NCI-H1694 treated with DMSO at 0.1 percent for 48 hours (cell line): ENCODE data around the gene MOB3A.

ENCODE experiments used
- DNase-seq: peaks from one replicate; lab custom pipeline; 2025; lab: John Stamatoyannopoulos, UW

MOB3A gene

DNA sequence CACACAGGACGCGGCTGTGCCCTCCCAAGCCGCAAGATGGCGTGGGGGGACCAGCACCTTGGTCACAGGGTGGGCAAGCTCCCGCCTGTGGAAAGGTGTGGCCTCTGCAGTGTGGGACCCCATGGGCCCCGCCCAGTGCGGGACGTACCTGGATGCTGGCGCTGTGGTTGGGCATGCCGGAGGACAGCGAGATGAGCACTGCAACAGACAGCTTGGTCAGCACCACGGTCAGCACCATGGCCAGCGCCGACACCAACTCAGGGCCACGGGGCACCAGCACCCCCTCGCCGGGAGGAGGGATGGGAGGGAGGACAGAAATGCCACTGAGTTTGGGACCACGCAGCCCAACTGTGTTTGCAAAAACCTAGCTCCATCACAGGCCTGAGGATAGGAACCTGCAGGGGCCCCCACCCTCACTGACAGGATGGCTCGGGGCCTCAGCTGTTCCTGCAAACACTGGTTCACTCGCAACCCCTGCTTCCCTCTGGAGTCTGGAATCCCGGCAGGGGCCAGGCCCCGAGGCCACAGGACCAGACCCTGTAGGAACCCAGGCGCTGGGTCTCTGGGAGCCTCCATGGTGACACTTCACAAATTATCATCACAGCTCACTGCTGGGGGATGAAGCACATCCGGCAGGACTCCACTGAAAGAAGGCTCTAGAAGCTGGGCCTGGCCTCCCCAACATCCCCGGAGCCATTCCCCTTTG is 27.7 kb upstream of the MOB3A start:
- no peak for DNase-seq

DNA sequence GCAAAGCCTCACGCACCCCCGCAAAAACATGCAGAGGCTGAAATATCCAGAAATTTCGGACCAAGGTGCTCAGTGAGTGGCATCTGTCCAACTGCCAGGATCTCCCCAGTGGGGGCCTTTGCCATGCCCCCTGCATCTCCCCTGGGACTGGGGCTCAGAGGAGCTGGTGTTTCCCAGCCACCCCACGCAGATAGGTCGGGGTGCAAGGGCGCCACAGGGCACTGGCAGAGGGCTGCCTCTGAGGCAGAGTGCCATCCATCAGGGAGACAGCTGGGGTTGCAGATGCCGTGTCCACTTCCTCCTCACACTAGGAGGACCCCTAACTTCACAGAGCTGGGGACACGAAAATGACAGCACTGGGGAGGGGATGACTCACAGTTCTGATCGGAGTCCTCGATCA is 26.9 kb upstream of the MOB3A start:
- DNase-seq: no peak

DNA sequence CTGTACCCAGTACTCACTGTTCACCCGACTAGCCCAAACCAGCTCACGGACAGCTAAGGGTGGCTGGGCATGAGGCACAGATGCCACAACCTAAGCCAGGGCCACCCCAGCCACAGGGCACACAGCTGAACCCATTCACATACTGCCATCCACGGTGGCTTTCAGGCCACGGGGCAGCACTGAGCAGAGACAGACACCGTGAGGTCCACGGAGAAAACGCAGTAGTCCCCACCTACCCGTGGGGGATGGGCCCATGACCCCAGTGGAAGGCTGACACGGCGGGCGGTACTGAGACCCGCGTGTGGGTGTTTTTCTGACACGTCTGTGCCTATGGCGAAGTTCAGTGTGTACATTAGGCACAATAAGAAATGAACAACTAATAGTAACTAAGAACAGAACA is 26.1 kb upstream of the MOB3A start:
- DNase-seq: no peak

DNA sequence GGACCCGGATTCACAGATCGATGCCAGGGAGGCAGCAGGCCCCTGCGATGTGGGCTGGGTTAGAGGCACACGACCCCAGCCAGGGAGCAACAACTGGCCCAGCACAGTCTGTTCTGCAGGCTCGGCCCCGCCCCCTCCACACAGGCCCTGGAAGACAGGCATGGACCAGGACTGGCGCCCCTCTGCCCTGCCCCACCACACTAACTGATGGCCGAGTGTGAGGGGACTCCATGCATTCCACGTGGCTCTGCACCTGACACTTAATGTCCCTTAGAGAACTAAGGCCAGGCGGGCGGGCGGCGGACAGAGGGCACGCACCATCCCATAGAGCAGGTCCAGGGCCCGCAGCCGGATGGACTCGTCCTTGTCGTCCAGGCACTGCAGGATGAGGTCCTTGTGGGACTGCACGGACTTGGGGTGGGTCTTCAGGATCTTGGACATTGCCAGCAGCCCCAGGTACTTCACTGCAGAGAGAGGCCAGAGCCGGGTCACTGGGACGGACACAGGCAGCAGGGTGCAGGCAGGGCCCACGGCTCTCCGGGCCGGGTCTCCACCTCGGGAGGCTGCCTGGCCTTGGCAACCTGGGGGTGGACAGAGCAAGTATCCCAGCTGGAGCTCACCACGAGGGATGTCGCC is 25.4 kb upstream of the MOB3A start:
- DNase-seq: no peak

DNA sequence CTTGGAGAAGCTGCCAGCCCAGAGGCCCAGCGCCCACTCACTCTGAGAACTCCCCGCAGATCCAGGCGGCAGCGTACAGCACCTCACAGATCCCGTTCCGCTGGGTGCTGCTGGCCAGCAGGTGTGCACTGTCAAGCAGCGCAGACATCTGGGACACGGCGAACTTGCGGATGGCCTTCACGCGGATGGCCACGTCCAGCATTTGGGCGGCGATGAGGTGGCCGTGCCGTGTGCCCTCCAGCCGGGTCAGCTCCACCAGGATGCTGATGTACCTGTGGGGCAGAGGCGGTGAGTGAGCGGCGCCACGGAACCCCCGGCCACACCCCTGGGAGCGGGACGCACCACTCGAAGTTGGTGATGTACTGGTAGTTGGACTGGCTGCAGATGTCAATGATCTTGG is 24.7 kb upstream of the MOB3A start:
- DNase-seq: no peak

DNA sequence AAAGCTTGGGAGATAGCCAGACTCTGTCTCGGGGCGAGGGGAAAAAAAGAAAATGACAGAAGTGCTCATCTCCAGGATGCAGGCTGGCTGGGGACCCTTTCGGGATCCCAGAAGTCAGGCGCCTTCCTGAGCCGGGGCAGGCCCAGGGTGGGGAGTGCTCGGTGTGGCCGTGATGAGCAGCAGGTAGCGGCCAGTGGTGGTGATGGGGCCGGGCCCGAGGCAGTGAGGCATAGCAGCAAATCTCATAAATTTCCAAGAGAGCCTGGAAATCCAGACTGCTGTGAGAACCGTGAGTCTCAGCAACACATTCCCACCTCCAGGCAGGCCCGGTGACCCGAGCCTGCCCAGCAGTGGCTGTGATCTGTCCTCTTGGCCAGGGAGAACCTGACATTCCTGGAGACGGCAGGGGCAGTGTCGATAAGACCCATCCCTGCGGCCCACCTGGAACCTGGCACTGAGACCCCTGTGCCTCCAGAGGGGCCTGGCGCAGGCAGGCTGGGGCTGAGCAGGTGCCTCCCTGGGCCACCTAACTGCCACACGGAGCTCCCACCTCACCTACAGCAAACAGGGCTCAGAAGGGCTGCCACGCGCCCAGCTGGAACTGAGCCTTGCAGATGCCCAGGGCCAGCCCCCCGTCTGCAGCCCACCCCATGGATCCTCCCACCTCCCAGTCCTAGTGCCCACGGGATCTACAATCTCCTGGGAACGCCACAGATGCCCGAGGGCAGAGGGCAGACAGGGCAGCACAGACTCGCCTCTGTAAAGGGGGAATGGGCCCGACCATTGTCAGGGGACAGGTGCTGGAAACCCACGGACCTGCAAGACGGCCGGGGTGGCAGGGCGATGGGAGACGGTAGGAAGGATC is 24.0 kb upstream of the MOB3A start:
- no peak for DNase-seq

DNA sequence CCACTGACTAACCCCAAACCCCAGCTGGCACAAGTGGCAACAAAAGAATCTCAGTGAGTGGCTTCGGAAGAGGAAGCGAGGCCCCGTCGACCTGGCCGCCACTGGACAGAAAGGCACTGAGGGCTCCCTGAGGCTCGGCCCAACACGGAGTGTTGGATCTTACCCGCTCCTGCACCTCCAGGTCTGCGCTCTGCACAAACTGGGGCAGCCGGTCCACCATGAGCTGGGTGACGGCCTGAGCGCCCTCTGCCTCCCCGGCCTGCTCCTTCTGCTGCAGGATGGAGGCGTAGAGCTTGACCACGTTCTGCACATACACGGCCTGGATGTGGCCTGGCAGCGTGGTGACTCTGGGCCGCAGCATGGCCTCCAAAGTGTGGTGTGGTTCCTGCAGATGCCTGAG is 22.3 kb upstream of the MOB3A start:
- no peak for DNase-seq

DNA sequence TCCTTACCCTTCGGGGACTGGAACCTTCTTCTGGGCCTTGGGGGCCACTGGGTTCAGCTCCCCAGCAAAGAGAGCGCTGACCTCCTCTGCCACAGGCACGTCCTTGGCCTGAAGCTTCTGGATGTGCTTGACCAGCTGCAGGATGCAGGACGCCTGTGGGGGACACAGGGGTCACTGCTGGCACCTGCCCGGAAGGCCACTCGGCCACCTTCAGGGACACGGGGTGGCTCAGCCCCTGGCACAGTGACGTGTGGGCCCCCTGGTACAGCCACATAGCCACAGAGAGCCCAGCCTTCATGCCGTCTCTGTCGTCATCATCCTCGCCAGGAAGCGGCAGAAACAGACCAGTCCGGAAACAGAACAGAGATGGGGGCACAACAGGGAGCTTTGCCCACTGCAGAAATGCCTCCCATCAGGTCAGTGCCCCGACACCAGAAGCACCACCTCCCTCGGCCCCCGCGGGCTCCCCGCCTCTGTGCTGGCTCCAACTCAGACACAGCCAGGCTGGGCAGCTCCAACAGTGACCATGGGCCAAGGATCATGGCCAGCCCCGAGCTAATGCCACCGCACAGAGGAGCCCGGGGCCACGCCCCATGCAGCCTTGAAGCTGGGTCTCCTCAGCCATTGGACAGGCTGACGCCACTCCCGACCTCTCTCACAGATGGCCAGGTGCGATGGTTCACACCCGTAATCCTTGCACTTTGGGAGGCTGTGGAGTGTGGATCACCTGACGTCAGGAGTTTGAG is 21.3 kb upstream of the MOB3A start:
- DNase-seq: no peak

DNA sequence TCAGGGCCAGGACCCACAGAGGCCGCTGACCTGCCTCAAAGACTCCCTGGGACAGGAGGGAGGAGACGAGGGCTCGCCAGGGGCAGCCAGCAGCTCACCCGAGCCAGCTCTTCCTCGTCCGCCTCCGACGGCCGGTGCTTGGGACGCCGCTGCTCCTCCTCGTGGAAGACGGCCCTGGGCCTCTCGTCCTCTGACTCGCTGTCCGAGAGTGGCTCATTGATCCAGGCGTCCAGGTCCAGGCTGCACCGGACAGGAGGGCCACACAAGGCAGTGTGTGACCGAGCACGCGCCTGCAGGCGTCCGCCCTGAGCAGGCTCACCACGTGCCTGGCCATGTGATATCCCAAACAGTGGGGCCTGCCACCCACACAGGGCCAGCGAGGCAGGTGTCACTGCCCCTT is 20.4 kb upstream of the MOB3A start:
- no peak for DNase-seq

DNA sequence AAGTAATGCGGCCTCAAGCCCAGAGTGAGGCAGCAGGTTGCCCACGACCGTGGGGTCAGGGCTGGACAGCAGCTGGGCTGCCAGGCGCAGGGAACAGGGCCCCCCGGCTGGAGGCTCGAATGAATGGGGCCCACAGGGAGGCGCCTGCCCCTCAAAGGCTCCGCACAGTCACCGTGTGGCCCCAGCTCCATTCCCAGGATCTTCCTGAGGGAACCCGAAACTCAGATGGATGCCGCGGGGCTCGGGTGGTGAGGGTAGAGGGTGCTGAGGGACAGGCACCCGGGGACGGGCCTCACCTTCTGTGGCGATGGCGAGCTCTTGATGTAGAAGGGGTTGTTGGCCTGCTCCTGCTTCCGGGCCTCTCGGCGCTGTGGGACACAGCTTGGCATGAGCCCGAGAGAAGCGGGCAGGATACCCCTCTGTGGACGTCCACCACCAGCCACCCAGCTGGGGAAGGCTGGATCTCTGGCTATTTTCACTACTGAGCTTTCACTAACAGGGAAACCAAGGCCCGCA is 19.8 kb upstream of the MOB3A start:
- DNase-seq: no peak

DNA sequence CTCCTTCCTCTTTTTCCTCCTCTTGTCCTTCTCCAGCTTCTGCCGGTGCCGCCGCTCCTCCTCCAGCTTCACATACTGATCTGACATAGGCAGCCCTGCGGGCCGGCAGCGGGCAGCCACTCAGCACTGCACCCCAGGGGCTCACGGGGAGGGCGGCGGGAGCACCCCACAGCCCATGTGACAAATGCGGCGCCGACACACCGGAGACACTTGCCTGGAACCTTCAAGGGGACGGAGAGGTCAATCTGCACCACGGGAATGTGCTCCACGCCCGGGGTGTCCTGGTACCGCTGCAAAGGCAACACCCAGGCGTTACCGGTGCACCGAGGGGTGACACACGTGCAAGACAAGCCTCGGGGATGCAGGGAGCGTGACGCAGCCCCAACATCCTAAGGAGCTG is 19.2 kb upstream of the MOB3A start:
- DNase-seq: no peak

DNA sequence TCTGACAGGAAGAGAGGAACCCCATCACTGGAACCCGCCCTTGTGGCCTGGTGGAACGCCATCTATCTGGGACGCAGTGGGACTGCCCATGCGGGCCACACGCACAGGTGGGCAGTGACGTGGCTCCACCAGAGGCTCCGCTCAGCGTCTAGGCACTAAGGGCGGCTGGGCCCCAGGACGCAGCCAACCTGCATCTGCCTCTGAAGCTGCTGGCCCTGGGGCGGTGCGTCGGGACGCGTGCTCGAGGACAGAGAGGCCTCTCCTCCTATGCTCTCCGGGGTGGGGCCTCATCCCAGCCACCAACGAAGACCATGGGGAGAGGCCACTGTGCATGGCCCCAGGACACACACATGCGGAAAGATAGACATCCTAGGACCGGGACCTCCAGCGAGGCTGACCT is 18.7 kb upstream of the MOB3A start:
- DNase-seq: no peak

DNA sequence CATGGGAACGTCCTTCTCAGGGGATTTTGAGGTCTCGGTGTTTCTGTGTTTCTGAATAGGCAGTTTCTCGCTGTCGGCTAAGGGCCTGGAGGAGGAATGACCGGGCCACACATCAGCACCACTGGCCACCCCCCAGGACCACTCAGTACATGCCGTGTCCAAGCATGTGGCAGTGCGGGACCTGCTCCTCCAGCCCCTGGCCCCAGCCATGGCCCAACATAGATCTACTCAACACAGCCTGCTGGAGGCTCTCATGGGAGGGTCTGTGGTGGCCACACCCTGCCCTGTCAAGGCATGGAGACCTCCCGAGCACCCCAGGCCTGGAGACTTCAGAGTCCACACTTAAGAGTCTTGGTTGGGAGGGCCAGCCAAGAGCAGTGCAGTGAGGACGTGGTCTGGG is 18.1 kb upstream of the MOB3A start:
- DNase-seq: no peak

DNA sequence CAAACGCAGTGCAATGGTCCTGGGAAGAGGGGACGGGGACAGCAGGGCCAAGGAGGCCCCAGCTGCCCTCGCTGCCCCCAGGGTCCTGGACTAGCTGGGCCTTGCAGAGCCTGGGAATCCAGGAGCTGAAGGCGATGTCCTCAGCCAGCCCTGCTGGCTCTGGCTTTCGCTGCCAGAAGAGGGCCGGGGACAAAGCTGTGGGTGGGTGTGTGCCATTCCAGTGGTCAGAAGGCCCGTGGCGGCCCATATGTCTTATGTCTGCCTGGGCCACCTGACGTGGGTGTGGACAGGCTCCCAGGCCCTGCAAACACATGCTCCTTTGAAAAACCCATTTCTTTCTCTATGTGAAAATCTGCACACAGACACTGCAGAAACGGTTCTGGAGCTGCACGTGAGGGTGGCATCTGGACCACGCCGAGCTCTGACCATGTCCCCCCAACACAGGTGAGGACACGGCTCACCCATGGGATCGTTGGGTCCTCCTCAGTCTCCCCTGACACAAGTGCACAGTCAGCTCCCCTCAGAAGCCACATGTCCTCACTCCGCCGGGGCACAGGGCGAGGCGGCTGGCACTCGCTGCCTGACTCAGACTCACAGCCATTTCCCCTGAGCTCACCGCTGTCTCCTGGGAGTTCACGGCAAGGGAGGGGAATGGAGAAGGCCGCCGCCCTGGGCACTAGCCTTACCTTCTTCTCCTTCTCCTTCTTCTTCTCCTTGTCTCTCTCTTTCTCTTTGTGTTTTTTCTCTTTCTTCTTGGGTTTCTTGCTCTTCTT is 17.5 kb upstream of the MOB3A start:
- DNase-seq: no peak

DNA sequence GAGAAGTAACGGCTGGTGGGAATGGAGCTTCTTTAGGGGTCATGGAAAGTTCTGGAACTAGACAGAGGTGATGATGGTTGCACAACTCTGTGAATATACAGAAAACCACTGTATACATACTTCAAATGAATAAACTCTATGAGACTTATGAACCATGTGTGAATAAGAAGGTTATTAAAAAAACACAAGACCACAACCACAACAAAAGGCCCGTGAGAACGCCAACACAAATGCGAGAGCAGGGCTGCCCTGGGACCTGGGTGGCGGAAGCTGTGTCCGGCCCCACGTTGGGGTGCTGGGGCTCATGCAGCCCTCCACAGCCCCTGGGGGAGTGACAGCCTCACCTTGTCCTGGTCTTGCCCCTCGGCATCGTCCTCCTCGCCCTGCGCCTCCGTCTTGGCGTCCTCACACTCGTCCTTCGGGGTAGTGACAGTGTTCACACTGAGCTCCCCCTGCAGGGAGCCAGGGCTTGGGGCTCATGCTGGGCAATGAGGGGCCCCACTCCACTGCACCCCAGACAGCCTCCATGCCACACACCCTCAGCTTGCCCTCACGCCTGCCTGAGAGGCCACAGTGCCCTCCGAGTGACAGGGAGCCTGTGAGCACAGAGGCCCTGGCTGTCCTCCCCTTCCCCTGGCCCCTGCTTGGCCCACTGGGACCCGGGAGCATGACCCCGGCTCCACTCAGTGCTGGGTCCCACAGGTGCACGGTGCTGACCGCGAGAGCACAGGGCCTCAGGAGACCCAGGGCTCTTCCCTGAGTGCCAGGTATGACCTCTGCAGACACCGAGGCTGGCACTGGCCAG is 16.6 kb upstream of the MOB3A start:
- DNase-seq: no peak

DNA sequence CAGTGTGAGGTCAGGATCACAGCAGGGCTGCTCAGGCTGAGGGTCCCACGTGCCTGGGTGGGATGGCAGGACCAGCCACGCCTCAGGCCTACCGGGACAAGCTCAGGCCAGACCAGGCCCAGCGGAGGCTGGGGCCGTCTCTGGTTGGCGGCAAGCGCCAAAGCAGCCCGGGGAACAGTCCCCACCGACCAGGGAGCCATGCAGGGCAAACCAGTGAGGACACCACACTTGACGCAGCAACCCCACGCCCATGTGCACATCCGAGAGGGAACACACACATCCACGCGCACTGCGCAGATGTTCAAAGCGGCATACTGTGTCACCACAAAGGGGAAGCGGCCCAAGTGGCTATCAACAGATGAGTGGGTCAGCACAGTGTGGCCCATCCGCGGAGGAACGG is 15.8 kb upstream of the MOB3A start:
- no peak for DNase-seq

DNA sequence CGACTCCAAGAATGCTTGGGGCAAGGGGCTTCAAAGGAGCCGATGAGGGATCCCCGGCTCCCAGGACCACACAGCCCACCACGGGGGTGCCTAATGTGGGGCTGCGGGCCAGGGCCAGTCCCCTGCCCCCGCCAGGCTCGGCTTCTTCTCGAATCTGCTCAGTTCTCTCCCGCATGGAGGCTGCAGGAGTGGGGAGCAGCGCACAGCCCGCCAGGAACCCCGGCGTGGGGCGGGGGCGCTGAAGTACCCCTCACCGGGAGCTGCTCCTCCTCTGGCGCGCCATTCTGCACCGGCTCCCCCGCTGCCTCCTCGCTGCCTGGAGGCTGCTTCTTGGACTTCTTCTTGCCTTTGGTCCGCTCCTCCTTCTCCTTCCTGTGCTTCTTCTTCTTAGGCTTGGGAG is 15.3 kb upstream of the MOB3A start:
- DNase-seq: no peak

DNA sequence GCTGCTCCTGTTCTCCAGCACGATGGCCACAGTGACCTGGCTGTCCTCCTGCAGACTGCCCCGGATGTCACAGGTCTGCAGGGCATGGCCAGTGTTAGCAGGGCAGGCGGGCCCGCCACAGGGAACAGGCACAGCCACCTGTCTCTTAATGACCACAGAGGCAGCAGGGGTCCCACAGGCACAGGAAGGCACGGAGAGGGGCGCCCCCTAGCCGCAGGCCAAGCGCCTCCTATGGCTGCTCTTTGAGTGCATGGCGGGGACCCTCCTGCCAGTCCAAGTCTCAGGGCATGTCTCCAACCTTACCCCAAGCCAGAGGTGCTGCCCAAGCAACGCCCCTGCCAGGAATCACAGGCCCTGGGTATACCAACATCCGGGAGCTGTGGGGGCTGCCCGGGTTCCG is 14.7 kb upstream of the MOB3A start:
- no peak for DNase-seq

DNA sequence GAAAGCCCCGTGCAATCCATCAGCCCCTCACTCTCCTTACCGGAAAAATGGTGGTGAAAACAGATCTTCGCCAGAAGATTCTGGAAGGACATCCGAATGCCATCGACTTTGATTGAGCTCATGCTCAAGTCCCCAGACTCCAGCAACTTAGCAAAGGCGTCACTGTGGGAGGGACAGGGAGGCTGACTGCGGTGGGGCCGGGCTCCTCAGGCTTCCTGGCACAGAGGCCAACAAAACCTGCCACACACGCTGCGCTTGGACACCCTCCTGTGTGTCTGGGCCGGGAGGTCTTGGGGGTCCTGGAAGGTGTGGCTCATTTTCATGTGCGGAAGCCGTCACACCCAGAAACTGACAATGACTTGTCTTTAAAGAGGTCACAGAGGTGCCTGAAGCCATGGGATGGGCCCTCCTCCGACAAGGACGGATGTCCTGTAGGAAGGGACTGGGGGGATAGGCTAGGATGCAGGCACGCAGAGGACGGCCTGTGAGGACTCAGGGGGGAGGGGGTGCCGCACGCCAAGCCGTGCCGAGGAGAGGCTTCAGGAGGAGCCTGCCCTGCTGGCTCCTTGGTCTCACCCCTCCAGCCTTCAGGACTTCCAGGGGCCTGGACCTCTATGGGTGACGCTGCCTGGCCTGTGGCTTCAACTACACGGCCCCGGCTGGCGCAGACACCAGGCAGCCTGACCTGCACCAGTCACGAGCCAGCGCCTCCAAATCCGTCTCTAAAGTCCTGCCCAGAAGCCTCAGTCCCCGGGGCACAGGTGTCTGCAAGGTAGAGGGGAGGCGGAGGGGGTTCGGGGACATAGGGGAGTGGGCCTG is 13.1 kb upstream of the MOB3A start:
- no peak for DNase-seq
